ENCODE measurements around the gene CCDC85B. TPM values are rescaled to one million over a fixed set of nuclear protein-coding genes. Genes with fewer than 3 reads are reported as not detected.
A peak's percentile ranks its signal among the peaks of the same experiment; 100 is the strongest.

CCDC85B gene
- total and polyA plus RNA-seq, 2 of the 8 experiments (the other 6 are each of a cell fraction or from before 2014, with no cell fraction given), result 19.8 to 30.8 TPM

DNA sequence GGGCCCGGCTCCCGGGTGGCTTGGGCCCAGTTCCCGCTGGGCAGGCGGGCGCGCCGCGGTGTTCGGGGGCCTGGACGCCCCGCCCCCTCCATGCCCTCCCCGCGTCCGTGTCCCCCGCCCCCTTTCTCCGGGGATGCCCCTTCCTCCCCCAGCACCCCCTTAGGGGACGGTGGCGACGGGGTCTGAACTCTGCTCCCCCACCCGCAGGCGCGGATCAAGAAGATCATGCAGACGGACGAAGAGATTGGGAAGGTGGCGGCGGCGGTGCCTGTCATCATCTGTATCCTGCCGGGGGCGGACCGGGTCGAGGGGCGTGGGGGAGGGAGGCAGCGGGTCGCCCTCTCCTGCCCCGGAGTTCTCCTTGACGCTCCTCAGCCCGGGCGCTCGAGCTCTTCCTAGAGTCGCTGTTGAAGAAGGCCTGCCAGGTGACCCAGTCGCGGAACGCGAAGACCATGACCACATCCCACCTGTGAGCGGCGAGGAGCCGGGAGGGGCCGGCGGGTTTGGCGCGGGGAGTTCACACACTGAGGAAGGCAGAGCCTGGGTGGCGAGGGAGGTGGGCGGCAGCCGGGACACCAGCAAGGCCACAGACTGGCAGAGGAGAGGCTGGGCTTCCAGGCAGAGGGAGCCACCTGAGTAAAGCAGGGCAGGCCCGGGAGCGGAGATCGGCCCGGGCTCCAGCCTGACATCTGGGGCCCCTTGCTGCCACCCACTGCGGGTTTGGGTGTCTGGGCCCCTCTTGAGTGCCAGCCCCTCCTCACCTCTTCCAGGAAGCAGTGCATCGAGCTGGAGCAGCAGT is 29.3 kb downstream of the CCDC85B start:
- no peak overlapping the region for H2AFZ ChIP-seq (ENCODE audit: low read length)
- H3K79me2 ChIP-seq (ENCODE audit: control insufficient read depth in 1 of 2, insufficient read depth in 2 of 2, low read length in 2 of 2), result peaks cover 0 to 7% of the 10 kb centered on the region in 2 experiments; a peak in 2 of 4 replicates
- H3K4me1 ChIP-seq (replicated peaks in 1 of 4; ENCODE audit: control insufficient read depth in 3 of 4, insufficient read depth in 4 of 4, low read length in 3 of 4), result peaks cover 0 to 22% (median 13%) of the 10 kb centered on the region in 4 experiments; a peak in 4 of 7 replicates
- no peak overlapping the region for H2BK120ac ChIP-seq (replicated peaks; ENCODE audit: low read depth, low read length)
- H2BK5ac ChIP-seq (ENCODE audit: low read depth, low read length), result no peak overlapping the region; the same call in 1 of the 2 replicates
- H2AK5ac ChIP-seq (ENCODE audit: low read depth, low read length), result no peak overlapping the region
- peak overlapping the region; percentile 9 to 61 (median 45) for H3K9ac ChIP-seq (replicated peaks in 1 of 4; ENCODE audit: extremely low read depth in 1 of 4, low read depth in 3 of 4, low read length in 3 of 4)
- H3K4me2 ChIP-seq (ENCODE audit: insufficient read depth in 1 of 2, low read depth in 2 of 2, low read length in 2 of 2), result peak overlapping the region; percentile 74 to 86
- no peak overlapping the region for H3K23ac ChIP-seq (ENCODE audit: insufficient read length)
- 19% methylated on average over 21 of the region's 60 CpGs; no CpG with 5 or more reads in 1 of the 2 experiments for WGBS, 2 experiments (ENCODE audit: extremely low coverage in 1 of 2, insufficient coverage in 1 of 2, insufficient read length in 1 of 2, insufficient replicate concordance in 2 of 2, low coverage in 1 of 2, low lambda C conversion rate in 2 of 2, missing lambda C conversion rate in 1 of 2)
- H4K5ac ChIP-seq (ENCODE audit: insufficient read length, low read depth, low read length), result peak overlapping the region; percentile 90
- peaks cover 0 to 5% of the 10 kb centered on the region in 2 experiments for H4K20me1 ChIP-seq (replicated peaks in 1 of 2; ENCODE audit: control insufficient read depth in 1 of 2, insufficient read depth in 2 of 2, low read length in 2 of 2)
- peaks cover 13% of the 10 kb centered on the region; the same call in 1 of the 2 replicates for H3K23me2 ChIP-seq (ENCODE audit: low read depth, low read length)
- H3K14ac ChIP-seq (ENCODE audit: insufficient read length), result no peak overlapping the region
- ChIA-PET POLR2A (ENCODE audit: partially characterized antibody) (interaction anchor here (0.9 to 1.4 kb wide), 3 partner anchors 18 to 60 kb away, joined by 3 to 5 read pairs (median 3); no protein-coding TSS in a partner anchor), CTCF (ENCODE audit: partially characterized antibody) (interaction anchor here (0.6 to 1.3 kb wide), 4 partner anchors 12 to 46 kb away, joined by 3 to 4 read pairs (median 3); partner anchors contain the start of gene TSGA10IP)
- no peaks in the 10 kb centered on the region for H3K27me3 ChIP-seq (replicated peaks in 1 of 4; ENCODE audit: control insufficient read depth in 3 of 4, extremely low read depth in 1 of 4, insufficient read depth in 3 of 4, low read length in 3 of 4)
- no peak overlapping the region for H4K91ac ChIP-seq (replicated peaks; ENCODE audit: insufficient read length, low read length)
- no peak overlapping the region for H2BK12ac ChIP-seq (ENCODE audit: low read depth, low read length)
- no peak overlapping the region for H3K27ac ChIP-seq (ENCODE audit: low read depth, low read length)
- H2BK15ac ChIP-seq (ENCODE audit: low read length), result no peak overlapping the region
- H3K18ac ChIP-seq (ENCODE audit: extremely low read depth, low read length), result no peak overlapping the region; the same call in 1 of the 2 replicates
- FAIRE-seq, result no peak
- H4K8ac ChIP-seq (ENCODE audit: extremely low read depth, insufficient read depth, low read length), result peak overlapping the region; percentile 63
- H3K36me3 ChIP-seq (ENCODE audit: control insufficient read depth in 2 of 4, insufficient read depth in 4 of 4, low read length in 3 of 4), result peaks cover 0 to 8% (median 5%) of the 10 kb centered on the region in 4 experiments; a peak in 4 of 8 replicates
- no peak for DNase-seq (ENCODE audit: low read depth in 1 of 2, low spot score in 2 of 2)
- H3K9me3 ChIP-seq (ENCODE audit: insufficient read depth in 2 of 2, low read depth in 1 of 2, low read length in 1 of 2), result no peaks in the 10 kb centered on the region
- H2BK20ac ChIP-seq (ENCODE audit: low read length), result no peak overlapping the region
- peaks cover 7% of the 10 kb centered on the region; the same call in 1 of the 2 replicates for H3K79me1 ChIP-seq (ENCODE audit: low read depth, low read length)
- H3K4me3 ChIP-seq (ENCODE audit: extremely low read depth in 1 of 4, insufficient read depth in 2 of 4, low read depth in 3 of 4, low read length in 4 of 4), result peak overlapping the region; percentile 56 to 79 (median 68)
- no peak overlapping the region for H3K56ac ChIP-seq (replicated peaks; ENCODE audit: insufficient read length, low read depth, low read length)
- no peak overlapping the region for H3K4ac ChIP-seq (replicated peaks; ENCODE audit: insufficient read length, low read depth, low read length)
- peak; percentile 53 for TF ChIP-seq KDM4A (IDR thresholded peaks at IDR 0.05; ENCODE audit: low read depth, low read length, severe bottlenecking)
- TF ChIP-seq NANOG (IDR thresholded peaks at IDR 0.05; ENCODE audit: insufficient read depth, low read depth, low read length, poor library complexity, severe bottlenecking), result no peak
- 0 out of 4 replicates have a peak, but pooled peaks of 1 of the 2 experiments have one; percentile 16 for TF ChIP-seq HDAC2 (IDR thresholded peaks at IDR 0.05; ENCODE audit: borderline replicate concordance in 1 of 2, low read depth in 2 of 2, low read length in 2 of 2)
- TF ChIP-seq PHF8 (conservative IDR thresholded peaks at IDR 0.05; ENCODE audit: low read depth, low read length), result peak; percentile 52; the same call in 1 of the 2 replicates
- peak; percentile 4; the same call in 1 of the 2 replicates for TF ChIP-seq KDM1A (IDR thresholded peaks at IDR 0.05; ENCODE audit: borderline replicate concordance, low read length)
- no peak for TF ChIP-seq CBX5 (IDR thresholded peaks at IDR 0.05; ENCODE audit: low read depth, low read length)
- no peak for TF ChIP-seq POLR2A (IDR thresholded peaks at IDR 0.05; ENCODE audit: control extremely low read depth in 1 of 2, low read depth in 2 of 2, low read length in 2 of 2)
- peak; percentile 46 for TF ChIP-seq ASH2L (IDR thresholded peaks at IDR 0.05; ENCODE audit: low read length)
- no peak for TF ChIP-seq SAP30 (IDR thresholded peaks at IDR 0.05; ENCODE audit: insufficient read depth, insufficient replicate concordance, low read length)
- 0 out of 2 replicates have a peak, but pooled peaks have one; percentile 4 for TF ChIP-seq CREB1 (IDR thresholded peaks at IDR 0.05)

Data from H1 (cell line).